ENCODE results near the gene OR14C36.
"Not testable (repeated sequence)": the region's sequence is repeated elsewhere in the genome, so short reads cannot be mapped to it uniquely, and the experiment has no call there.

The OR14C36 gene, protein sequence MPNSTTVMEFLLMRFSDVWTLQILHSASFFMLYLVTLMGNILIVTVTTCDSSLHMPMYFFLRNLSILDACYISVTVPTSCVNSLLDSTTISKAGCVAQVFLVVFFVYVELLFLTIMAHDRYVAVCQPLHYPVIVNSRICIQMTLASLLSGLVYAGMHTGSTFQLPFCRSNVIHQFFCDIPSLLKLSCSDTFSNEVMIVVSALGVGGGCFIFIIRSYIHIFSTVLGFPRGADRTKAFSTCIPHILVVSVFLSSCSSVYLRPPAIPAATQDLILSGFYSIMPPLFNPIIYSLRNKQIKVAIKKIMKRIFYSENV

DNA sequence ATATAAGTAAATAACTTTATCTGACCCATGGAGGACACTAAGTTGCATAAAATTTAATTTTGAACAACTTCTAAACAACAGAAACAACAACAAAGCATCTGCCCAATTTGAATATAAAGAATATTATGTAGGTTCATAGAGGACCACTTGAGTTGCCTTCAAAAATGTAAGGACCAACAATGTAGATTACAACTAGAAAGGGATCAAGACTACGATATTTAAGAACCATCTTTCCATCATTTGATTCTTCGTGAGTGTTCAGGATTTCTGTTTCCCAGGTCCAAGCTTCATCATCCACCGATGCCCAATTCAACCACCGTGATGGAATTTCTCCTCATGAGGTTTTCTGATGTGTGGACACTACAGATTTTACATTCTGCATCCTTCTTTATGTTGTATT lies at the start of gene OR14C36:
Gene OR14C36 (plus strand): TSS at position 301 of the 400 bp plus-strand sequence. CDS start 0 bp downstream, at position 301.
- TF ChIP-seq ZFX (IDR thresholded peaks at IDR 0.05; ENCODE audit: borderline replicate concordance), result no peak
- TF ChIP-seq, protein P1, sequence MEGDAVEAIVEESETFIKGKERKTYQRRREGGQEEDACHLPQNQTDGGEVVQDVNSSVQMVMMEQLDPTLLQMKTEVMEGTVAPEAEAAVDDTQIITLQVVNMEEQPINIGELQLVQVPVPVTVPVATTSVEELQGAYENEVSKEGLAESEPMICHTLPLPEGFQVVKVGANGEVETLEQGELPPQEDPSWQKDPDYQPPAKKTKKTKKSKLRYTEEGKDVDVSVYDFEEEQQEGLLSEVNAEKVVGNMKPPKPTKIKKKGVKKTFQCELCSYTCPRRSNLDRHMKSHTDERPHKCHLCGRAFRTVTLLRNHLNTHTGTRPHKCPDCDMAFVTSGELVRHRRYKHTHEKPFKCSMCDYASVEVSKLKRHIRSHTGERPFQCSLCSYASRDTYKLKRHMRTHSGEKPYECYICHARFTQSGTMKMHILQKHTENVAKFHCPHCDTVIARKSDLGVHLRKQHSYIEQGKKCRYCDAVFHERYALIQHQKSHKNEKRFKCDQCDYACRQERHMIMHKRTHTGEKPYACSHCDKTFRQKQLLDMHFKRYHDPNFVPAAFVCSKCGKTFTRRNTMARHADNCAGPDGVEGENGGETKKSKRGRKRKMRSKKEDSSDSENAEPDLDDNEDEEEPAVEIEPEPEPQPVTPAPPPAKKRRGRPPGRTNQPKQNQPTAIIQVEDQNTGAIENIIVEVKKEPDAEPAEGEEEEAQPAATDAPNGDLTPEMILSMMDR (IDR thresholded peaks at IDR 0.05), result no peak
- no peak within 1 kb of the TSS for H3K27ac ChIP-seq

DNA sequence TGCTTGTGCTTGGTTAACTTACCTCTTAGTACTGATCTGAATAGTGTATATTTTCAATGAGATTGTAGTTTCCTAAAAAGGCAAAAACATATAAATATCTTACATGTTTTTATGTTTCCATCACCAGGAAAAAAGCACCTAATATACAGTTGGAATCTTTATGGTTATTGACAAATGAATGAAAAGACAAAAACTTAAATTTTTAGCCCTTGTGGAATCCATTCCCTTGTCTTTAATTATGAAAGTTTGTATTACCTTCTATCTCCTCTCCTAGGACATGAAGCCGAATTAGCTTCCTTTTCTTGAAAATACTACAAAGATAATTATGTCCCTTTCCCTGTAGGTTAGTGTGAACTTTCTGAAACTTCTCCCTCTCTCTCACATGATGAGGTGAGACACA lies 45.3 kb upstream of the OR14C36 start, which contains the start of gene OR2T12:
Gene OR2T12 (minus strand): TSS at position 101 of the 400 bp plus-strand sequence. CDS start 7,846 bp downstream, outside the sequence.
- TF ChIP-seq ZFX (IDR thresholded peaks at IDR 0.05; ENCODE audit: borderline replicate concordance), result no peak
- TF ChIP-seq, protein P1 (IDR thresholded peaks at IDR 0.05), result no peak
- H3K27ac ChIP-seq, result no peak within 1 kb of the TSS

DNA sequence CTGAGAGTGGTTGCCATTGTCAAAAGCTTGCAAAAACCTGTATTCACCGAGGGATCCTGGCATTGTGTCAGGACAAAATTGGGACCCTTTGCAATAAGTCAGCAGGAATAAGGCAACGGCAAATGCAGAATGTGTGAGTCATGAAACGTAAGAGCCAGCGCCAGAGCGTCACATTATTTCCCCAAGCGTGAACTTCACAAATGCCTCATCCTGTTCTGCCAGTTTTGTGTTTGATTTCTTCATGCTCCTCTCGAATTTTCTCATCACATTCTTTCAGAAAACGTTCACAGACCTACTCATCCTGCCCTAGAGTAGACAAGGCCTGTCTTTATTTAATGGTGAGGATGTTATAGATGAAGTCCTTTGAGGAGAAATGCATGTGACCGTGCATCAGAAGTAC lies 42.9 kb upstream of the OR14C36 start:
- not testable (repeated sequence) for H3K27ac ChIP-seq

DNA sequence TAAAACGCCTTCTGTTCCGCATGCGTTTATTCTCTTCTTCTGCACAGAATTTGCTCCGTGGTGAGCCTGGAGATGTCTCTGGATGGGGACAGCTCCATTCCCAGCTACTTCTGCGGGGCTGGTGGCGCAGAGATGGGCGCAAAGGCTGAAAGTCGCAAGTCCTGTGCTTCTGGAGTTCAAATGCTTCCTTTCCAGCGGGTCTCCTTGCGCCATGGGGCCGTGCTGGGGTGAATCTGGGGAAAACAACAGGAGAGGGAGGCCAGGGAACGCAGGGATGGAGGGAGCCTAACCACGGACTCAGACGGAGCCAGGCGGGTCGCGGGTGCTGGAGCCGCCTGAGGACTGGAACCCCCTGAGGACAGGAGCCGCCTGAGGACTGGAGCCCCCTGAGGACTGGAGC lies 42.5 kb upstream of the OR14C36 start:
- TF ChIP-seq, protein P1 (IDR thresholded peaks at IDR 0.05), result no peak
- TF ChIP-seq ZFX (IDR thresholded peaks at IDR 0.05; ENCODE audit: borderline replicate concordance), result no peak
- no peak overlapping the region for H3K27ac ChIP-seq

DNA sequence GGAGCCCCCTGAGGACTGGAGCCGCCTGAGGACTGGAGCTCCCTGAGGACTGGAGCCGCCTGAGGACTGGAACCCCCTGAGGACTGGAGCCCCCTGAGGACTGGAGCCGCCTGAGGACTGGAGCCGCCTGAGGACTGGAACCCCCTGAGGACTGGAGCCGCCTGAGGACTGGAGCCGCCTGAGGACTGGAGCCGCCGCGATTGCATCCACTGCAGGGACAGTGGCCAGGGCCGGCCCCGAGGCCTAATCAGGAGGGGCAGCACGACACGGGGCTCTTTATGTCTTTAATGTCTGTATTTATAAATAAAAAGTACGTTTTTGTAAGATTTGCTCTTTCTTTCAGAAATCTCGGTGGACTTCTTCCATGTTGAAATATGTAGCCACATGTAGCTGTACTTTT lies 41.8 kb upstream of the OR14C36 start:
- not testable (repeated sequence) for H3K27ac ChIP-seq

DNA sequence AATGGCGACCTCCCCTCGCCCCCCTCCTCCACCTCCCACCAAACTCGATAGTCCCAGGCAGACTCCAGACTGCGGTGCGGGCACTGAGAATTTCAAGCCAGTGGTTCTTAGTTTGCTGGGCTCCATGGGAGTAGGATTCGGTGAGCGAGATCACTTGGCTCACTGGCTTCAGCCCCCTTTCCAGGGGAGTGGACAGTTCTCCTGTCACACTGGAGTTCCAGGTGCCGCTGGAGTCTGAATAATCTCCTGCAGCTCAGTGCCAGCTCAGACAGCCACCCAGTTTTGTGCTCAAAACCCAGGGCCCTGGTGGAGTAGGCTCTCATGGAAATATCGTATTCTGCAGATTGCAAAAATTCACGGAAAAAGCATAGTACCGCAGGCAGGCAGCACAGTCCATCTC lies 31.8 kb upstream of the OR14C36 start:
- H3K27ac ChIP-seq, result no peak overlapping the region
- TF ChIP-seq, protein P1 (IDR thresholded peaks at IDR 0.05), result no peak
- TF ChIP-seq ZFX (IDR thresholded peaks at IDR 0.05; ENCODE audit: borderline replicate concordance), result no peak

DNA sequence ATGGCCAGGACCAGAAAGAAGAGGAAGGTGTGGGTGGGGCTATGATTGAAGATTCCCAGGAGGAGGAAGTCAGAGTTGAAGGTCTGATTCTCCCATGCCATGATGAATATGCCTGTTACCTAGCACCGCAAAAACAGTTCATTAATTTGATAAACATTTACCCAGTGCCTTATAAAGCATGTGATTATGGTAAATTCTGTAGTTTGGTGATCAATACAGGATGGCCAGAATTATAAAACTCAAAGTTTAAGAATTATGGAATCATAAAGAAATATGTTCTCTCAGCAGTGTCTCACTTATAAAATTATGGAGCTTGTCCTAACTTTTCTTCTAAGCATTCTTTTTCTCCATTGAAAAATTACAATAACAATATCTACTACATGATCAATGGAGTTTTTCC lies 24.1 kb upstream of the OR14C36 start, which contains the start of gene OR2M7:
Gene OR2M7 (minus strand): TSS at position 101 of the 400 bp plus-strand sequence. CDS start 0 bp downstream, at position 101.
- no peak within 1 kb of the TSS for H3K27ac ChIP-seq
- TF ChIP-seq, protein P1 (IDR thresholded peaks at IDR 0.05), result no peak
- no peak for TF ChIP-seq ZFX (IDR thresholded peaks at IDR 0.05; ENCODE audit: borderline replicate concordance)

DNA sequence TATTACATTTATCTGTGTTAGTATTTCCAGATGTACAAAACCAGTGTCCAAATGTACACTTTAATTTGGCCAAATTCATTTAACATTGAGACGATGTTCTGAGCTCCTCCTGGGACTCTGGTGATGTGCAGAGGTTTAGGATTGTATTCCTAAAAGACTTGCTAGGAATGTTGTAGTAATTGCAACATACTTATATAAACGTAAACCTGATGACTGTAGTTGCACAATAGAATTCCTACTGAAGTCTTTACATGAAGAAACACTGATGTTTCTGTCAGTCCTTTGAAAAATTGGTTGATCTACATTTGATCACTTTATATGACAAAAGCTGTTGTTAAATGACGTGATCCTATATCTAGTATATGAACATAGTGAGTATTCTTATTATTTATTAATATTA lies 5.1 kb upstream of the OR14C36 start:
- H3K27ac ChIP-seq, result no peak overlapping the region
- TF ChIP-seq ZFX (IDR thresholded peaks at IDR 0.05; ENCODE audit: borderline replicate concordance), result no peak
- TF ChIP-seq, protein P1 (IDR thresholded peaks at IDR 0.05), result no peak

Measured in 22Rv1 (cell line).